HL-60/S4 treated with retinoic acid at 250 ng/mL for 4 days and 3 days (cell line): Measurements from ENCODE around the gene TEDC2.

Source experiments
- in situ Hi-C: fragments of 300-500 bp; cut with MboI; formaldehyde crosslinking; loops from 2 replicates; pipeline ENCODE4 v1.7.0; 2022; ENCODE audit warnings: low sequenced_read_pairs

Gene TEDC2

DNA sequence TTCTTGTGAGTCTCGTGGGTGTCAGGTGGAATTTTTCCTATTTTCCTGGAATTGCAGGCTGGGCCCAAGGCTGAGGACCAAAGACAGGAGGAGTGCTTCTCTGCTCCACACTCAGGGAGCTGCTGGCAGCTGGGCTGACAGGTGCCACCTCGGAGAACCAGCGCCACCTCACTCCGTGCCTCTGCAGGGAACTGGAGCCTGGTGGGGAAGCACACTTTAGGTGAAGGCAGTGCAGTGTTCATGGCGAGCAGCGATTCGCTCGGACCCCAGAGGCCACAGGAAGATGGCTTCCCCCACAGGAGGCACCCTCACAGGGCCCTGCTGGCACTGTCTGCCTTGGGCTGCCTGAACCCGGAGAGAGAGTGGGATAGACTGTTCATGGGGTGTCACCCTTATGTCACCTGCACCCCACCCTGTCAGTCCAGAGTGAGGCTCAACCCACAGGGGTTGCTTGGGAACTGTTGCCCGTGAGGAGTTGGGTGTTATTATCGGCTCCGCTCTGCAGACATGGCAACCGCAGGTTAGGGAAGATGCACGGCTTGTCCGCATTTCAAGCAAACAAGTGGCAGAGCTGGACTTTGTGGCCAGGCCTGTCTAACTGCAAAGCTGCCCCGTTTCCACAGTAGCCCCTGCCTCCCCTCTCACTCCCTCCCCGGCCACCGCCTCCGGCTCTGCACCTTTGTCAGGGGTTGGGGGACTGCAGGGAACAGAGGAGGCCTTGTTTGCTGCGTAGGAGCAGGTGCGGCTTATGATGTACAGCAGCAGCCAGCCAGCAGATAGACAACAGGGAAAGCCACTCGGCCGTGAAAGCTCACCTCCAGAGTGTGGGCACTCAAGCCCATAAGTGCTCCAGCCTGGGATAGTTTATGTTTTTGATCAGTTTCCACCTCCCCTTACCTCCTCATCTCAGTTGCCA is 30.5 kb downstream of the TEDC2 start:
- in situ Hi-C loops, result loop anchor here (25.0 kb wide), 1 partner anchor 478 kb away; the partner anchor contains the start of genes NPW and ZNF598

DNA sequence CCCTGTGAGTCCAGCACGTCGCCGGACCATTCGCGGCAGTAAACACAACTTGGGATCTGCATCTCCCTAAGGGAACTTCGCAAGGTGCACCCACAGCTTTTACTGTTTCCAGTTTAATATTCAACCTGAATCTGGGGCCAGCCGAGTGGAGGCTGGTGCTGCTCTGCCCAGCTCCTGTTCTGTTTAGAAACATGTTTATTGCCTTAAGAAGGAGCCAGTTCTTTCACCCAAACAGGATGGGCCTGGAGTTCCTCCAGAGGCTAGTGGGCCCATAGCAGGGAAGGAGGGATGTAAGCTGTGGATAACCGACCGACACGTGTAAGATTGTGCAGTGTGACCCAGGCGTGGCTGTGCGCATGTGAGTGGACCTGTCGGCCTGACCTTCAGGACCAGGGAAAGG is 32.4 kb downstream of the TEDC2 start:
- in situ Hi-C loops, result loop anchor here (25.0 kb wide), 1 partner anchor 480 kb away; the partner anchor contains the start of genes NPW and ZNF598

DNA sequence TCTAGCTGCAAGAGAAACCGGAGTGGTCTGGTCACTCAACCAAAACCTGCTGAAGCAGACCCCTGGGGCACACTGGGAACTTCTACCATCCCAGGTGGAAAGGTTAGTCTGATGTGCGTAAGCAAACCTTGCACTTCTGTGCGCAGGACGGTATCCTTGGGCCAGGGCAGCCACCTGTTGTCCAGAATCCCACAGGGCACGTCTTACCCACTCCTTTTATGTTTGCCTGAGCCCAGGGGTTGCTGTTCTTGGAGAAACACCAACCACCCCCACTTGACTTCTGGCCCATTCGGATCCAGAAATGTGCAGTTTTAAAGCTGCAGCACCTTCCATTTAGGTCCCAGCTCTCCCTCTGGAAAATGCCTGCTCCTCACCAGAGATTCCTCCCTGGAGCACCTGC is 33.7 kb downstream of the TEDC2 start:
- in situ Hi-C loops, result loop anchor here (25.0 kb wide), 1 partner anchor 481 kb away; the partner anchor contains the start of genes NPW and ZNF598

DNA sequence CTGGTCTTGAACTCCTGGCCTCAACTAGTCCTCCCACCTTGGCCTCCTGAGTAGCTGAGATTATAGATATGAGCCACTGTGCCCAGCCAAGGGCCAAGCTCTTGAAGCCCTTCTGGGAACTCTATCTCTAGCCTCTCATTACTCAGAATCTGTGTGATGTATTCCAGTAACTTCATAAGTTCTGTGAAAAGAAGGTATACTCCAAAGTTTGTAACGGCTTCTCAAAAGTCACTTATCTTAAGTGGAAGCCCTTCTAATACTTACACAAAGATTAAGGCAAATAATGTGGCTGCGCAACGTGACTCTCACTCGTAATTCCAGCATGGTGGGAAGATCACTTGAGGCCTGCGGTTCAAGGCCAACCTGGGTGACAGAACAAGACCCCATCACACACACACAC is 34.7 kb downstream of the TEDC2 start:
- in situ Hi-C loops, result loop anchor here (25.0 kb wide), 1 partner anchor 482 kb away; the partner anchor contains the start of genes NPW and ZNF598

DNA sequence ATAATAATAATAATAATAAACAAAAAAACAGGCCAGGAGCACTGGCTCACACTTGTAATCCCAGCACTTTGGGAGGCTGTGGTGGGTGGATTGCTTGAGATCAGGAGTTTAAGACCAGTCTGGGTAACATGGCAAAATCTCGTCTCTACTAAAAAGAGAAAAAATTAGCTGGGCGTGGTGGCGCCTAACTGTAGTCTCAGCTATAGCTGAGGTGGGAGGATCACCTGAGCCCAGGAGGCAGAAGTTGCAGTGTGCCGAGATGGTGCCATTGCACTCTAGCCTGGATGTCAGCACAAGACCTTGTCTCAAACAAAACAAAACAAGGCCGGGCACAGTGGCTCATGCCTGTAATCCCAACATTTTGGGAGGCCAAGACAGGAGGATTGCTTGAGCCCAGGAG is 35.1 kb downstream of the TEDC2 start:
- in situ Hi-C loops, result loop anchor here (25.0 kb wide), 1 partner anchor 483 kb away; the partner anchor contains the start of genes NPW and ZNF598

DNA sequence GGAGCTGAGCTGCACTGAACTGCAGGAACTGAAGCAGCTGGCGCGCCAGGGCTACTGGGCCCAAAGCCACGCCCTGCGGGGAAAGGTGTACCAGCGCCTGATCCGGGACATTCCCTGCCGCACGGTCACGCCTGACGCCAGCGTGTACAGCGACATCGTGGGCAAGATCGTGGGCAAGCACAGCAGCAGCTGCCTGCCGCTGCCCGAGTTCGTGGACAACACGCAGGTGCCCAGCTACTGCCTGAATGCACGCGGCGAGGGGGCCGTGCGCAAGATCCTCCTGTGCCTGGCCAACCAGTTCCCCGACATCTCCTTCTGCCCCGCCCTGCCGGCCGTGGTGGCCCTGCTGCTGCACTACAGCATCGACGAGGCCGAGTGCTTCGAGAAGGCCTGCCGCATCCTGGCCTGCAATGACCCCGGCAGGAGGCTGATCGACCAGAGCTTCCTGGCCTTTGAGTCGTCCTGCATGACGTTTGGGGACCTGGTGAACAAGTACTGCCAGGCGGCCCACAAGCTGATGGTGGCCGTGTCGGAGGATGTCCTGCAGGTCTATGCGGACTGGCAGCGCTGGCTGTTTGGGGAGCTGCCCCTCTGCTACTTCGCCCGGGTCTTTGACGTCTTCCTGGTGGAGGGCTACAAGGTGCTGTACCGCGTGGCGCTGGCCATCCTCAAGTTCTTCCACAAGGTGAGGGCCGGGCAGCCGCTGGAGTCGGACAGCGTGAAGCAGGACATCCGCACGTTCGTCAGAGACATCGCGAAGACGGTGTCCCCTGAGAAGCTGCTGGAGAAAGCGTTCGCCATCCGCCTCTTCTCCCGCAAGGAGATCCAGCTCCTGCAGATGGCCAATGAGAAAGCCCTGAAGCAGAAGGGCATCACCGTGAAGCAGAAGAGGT is 36.6 kb downstream of the TEDC2 start:
- in situ Hi-C loops, result loop anchor here (25.0 kb wide), 1 partner anchor 484 kb away; the partner anchor contains the start of genes NPW and ZNF598

DNA sequence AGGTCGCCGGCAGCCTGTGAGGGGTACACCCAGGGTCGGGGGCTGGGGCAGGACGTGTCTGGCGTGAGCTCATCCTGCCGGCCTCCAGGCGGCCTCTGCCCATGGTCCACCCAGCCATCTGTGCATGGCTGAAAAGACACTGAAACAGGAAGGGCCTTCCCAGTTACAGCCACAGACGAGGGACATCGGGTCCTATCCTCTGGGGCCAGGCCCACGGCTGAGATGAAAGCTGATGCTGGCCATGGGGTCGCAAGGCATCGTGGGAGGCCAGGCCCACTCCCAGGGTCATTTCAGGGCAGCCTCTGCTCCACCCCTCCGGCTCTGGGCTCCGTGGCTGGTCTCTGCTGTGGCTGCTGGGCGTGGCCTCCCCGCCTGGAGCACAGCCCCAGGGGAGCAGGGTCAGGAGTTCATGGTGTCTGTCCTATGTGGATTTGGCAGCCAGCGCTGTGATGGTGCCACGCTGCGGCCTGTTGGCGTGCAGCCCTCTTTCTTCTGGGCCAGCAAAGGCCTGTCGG is 37.3 kb downstream of the TEDC2 start:
- in situ Hi-C loops, result loop anchor here (25.0 kb wide), 1 partner anchor 485 kb away; the partner anchor contains the start of genes NPW and ZNF598

DNA sequence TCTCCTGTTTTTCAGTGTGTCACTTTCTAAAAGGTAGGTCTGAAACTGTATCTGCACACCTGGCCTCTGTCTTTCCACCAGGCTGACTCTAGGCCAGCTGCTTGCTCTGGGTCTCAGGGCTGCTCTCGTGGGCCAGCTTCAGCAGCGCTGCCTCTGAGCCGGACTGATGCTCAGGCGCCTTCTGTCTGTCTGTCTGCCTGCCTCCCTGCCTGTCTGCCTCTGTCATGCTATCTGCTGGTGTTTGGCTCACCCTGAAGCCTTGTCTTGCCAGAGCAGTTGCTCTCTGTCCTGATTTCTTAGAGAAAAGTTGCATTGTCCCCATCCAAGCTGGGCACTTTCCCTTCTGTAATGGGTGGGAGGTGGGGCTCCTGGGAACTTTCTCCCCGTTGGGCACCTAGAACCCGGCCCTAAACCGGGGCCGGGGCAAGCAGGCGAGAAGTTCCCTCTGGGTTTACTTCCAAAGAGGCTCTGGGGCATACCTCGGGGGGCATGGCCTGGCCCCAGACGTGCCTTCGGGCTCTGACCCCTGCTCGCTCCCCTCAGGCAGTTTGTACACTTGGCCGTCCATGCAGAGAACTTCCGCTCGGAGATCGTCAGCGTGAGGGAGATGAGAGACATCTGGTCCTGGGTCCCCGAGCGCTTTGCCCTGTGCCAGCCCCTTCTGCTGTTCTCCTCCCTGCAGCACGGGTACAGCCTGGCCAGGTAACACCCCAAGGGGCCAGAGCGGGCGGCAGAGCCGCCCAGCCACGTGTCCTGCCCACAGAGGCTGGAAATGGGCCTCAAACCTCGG is 38.0 kb downstream of the TEDC2 start:
- in situ Hi-C loops, result loop anchor here (25.0 kb wide), 1 partner anchor 486 kb away; the partner anchor contains the start of genes NPW and ZNF598

DNA sequence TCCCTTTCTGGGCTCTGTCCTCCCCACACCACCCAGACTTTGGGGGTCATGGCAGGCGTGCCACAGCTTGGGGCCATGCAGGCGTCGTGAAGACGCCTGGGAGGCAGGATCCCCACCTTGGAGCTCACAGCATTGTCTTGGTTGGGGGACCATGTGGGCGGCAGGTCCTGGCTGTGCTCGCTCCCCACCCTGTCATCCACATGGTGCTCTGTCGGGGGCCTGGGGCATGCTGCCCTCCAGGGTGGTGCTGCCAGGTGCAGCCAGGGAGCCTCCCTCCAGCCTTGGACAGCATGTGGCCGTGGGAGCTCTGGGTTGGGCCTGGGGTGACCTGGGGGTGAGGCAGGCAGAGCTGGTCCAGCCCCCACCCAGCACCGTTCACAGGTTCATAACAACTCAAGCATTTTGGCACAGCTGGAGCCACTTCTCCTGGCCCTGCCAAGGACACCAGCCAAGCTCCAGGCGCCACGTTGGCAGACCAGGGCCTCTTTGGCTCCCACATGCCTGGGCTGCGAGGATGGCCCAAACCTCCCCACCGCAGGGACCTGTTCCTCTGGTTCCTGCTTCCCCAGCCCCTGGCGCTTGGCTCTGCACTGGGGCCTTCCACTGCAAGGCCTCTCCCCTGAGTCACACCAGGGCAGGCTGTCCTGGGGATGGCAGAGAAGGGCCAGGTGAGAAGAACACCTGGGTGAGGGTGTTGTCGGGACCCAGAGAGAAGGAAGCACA is 38.8 kb downstream of the TEDC2 start:
- in situ Hi-C loops, result loop anchor here (25.0 kb wide), 1 partner anchor 486 kb away; the partner anchor contains the start of genes NPW and ZNF598

DNA sequence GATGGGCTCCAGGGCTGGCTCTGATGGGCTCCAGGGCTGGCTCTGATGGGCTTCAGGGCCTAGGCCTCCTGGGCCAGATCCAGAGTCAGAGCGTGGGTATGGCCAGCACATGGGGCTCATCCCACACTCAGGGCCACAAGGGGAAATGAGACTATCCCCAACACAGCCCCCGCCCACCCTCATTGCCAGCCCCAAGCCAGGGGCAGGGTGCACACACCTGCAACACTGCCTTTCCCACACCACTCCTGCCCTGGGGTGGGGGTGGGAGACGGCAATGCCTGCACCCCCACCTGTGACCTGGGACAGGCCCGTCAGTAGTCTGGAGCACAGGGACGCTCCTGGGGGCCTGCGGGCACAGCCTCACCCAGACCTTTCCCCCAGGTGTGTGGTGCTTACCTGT is 39.5 kb downstream of the TEDC2 start:
- in situ Hi-C loops, result loop anchor here (25.0 kb wide), 1 partner anchor 487 kb away; the partner anchor contains the start of genes NPW and ZNF598

DNA sequence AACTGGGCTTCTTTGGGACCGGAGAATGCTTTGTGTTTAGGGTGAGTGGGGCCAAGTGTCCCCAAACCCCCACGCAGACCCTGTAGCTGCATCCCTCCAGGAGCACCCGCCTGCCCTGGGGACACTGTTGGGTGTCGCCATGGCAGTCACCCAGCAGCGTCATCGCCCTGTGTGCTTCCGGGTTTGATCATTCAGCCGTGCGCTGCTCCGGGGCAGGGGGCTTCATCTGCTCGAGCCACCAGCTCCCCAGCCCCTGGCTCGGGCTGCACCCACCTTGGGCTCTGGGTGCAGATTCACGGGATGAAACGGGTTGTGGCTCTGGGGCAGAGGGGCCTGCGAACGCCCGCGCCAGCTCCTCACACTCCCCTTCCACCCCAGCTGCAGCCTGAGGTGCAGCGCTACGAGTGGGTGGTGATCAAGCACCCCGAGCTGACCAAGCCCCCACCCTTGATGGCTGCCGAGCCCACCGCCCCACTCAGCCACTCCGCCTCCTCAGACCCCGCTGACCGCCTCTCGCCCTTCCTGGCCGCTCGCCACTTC is 40.1 kb downstream of the TEDC2 start:
- in situ Hi-C loops, result loop anchor here (25.0 kb wide), 1 partner anchor 488 kb away; the partner anchor contains the start of genes NPW and ZNF598

DNA sequence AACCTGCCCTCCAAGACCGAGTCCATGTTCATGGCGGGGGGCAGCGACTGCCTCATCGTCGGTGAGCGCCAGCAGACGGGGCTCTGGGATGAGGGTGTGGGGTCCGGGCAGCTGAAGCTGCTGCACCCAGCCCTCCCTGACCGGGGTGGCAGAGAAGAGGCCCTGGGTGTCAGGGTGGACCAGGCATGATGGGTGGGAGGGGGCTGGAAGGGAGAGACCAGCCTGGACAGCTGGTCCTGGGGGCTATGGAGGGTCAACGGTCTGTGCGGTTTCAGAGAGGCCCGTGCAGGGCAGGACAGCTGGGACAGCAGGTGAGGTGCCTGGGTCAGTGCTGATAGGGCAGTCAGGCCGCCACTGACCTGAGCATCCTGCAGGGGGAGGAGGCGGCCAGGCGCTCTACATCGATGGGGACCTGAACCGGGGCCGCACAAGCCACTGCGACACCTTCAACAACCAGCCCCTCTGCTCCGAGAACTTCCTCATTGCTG is 40.6 kb downstream of the TEDC2 start:
- in situ Hi-C loops, result no loop called here

DNA sequence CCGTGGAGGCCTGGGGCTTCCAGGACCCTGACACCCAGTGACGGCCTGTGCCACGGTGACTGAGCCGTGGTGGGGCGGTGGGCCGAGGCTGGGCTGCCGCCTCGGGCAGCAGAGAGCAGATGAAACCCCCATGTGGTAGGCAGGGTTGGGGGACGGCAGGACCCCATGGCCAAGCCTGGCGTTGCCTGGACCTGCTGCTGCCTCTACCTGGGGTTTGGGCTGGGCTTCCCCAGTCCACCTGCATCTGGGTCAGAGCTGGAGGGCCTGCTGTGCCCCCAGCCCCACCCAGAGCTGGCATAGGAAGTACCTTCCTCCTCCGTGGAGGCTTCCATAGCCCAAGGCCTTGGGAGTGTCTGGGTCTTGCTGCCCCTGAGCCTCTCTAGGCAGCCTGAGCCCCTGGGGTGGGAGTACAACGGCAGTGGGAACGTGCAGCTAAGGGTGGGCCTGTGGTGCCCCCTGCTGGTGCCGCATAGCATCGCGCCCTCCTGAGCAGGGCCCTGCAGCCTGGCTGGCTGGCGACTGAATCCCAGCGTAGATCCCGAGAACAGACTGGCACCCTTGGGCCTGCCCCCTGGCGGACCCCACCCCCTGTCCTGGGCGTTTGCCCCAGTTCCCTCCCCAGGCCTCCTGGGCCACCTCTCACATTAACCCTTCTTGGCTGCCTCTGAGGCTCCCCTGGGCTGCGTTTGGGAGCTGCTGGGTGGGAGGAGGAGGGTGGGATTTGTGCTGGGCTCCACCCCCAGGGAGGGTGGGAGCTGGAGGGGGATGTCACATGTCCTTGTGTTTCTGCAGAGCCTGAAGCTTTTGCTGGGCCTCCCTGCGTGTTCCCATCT is 41.2 kb downstream of the TEDC2 start:
- in situ Hi-C loops, result no loop called here

DNA sequence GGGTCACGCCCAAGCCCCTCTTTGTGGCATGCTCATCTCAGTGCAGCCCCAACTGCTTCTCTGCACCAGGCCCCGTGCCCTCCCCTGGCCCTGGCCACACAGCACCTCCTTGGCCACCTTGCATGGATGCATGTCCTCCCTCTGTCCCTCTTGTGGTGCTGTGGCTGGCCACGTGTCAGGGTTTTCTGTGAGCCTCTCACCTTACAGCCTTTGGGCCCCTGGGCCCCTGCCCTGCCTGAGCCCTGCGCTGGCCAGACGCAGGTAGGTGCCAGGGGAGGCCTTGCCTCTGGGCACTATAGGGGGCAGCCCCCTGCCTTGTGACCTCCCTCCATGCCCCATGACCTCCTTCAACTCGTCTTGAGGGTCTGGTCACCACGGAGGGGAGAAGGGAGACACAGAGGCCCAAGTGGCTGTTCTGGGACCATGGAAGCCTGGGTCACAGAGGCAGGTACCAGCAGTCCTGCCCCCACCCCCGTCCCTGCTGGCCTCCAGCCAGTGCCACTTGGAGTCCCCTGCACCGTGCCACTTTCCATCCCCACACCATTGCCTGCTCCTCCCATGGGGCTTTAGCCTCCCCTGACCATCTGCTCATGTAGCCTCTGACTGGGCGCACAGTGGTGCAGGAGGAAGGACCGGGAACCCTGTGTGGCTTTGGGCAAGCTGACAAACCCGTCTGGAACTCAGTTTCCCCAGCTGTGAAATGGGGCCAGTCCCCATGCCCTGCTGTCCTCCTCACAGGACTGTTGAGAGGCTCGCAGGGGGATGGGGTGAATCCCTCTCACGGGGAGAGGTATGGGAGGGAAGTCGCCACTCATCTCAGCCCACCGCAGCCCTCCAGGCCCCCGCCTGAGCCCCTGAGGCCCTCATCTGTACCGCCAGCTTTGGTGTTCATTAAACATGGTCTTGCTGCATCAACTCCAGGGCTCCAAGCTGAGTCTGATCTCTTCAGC is 42.3 kb downstream of the TEDC2 start:
- in situ Hi-C loops, result no loop called here

DNA sequence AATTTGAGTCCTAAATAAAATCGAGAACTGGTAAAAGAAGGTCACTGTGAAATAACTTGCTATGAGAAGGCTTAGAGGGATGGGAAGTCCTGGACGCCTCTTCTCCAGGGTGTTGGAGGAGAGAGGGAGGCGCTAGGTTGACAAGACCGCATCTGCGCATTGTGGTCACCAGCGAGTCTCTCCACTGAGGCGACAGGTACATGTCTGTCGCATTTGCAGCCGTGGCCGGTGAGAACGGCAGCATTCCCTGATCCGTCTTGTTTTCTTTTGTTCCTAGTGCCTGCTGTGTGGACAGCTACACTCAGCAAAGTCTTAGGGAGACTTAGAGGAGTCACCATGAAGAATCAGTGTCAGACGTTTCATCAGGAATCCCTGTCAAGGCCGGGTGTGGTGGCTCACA is 45.8 kb downstream of the TEDC2 start:
- in situ Hi-C loops, result no loop called here

DNA sequence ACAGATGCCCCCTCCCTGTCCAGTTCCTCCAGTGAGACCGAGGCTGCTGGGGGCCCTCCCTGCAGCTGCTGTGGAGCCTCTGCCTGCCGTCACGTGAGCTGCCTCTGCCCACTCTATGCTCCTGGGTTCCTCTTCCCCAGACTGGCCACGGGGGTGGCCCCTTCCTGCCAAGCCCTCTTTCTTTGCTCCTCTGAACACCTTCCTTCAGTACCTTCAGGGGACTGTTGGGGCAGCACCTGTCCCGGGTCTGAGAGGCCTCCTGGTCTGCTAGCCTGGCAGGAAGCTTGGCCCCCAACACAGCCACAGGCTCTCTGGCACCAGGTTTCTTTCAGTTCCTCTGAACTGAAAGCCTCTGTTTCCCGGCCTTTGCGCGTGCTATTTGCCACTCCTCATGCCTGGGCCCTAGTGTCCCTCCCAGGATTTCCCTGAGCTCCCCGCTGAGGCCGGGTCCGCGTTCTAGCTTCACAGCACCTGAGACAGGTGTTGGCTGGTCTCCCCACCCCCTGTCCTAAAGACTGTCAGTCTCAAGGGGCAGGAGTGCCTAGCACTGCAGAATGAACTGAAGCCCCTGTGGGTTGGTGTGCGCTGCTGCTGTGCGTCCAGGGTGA is 47.2 kb downstream of the TEDC2 start:
- in situ Hi-C loops, result no loop called here
